Sigmoid colon (tissue), 7 donors: ENCODE data around the gene CEP170. TPM values are rescaled to one million over a fixed set of nuclear protein-coding genes. Genes with fewer than 3 reads are reported as not detected.

ENCODE experiments used
- DNase-seq: peaks from one replicate; pipeline ENCODE4 v3.0.0-alpha.2; 2019
- H3K27ac ChIP-seq, 4 donors: fragments of 200-600 bp; sonication (generic); one replicate each; pipeline ENCODE4 v1.5.1; 2016 to 2019; ENCODE audit warnings: mild to moderate bottlenecking in 1 of 4
- H3K27me3 ChIP-seq, 3 donors: fragments of 200-600 bp; sonication (generic); one replicate each; pipeline ENCODE4 v1.5.1; 2019; ENCODE audit warnings: mild to moderate bottlenecking in 1 of 3
- H3K36me3 ChIP-seq, 4 donors: fragments of 200-600 bp; sonication (generic); one replicate each; pipeline ENCODE4 v1.5.1; 2016 to 2019
- H3K4me1 ChIP-seq, 4 donors: fragments of 200-600 bp; sonication (generic); one replicate each; pipeline ENCODE4 v1.5.1; 2017 to 2019
- H3K4me3 ChIP-seq, 4 donors: fragments of 200-600 bp; sonication (generic); one replicate each; pipeline ENCODE4 v1.5.1; 2017 to 2019; ENCODE audit warnings: mild to moderate bottlenecking in 2 of 4, moderate library complexity in 1 of 4
- H3K9me3 ChIP-seq, 4 donors: fragments of 200-600 bp in 3 of 4; sonication (generic) in 3 of 4; one replicate each; pipeline versions ENCODE4 v1.5.1 to v1.6.1; 2013 to 2019
- CTCF ChIP-seq, 4 experiments: fragments of 450-650 bp in 3 of 4; fragments of 200-600 bp in 1 of 4; IDR thresholded peaks; one replicate each; pipeline ENCODE4 v1.5.1; 2016 to 2019; ENCODE audit warnings: antibody characterized with exemption in 4 of 4, mild to moderate bottlenecking in 3 of 4, moderate library complexity in 2 of 4
- EP300 ChIP-seq, 4 donors: sonication (generic); formaldehyde crosslinking; IDR thresholded peaks; one replicate each; pipeline ENCODE4 v1.6.1; 2017; ENCODE audit warnings: antibody characterized with exemption in 4 of 4
- POLR2A ChIP-seq, 2 donors: fragments of 450-650 bp; IDR thresholded peaks; one replicate each; pipeline ENCODE4 v1.6.1; 2016; ENCODE audit warnings: antibody characterized with exemption in 2 of 2, mild to moderate bottlenecking in 2 of 2, moderate library complexity in 2 of 2
- POLR2AphosphoS5 ChIP-seq, 4 donors: sonication (generic); formaldehyde crosslinking; IDR thresholded peaks; one replicate each; pipeline ENCODE4 v1.6.1; 2017; ENCODE audit warnings: antibody characterized with exemption in 4 of 4
- WGBS, 2 donors: extraction: QIAGEN DNeasy Blood & Tissue Kit; methylation state at CpG; one replicate each; pipeline ENCODE4 v1.1.7; 2013; 5-methylcytosine and 5-hydroxymethylcytosine counted together
- intact Hi-C: fragments of 100-400 bp; cut with DNase I; formaldehyde crosslinking; loops from one replicate; pipeline ENCODE4 v1.15.1; 2023
- polyA plus RNA-seq, 3 donors: library from polyadenylated mRNA; stranded (reverse); fragments of 200-250 nt; gene quantifications; one replicate each; pipeline ENCODE4 v1.2.3, GENCODE V29; 2013
- total RNA-seq, 4 donors: library from RNA; depleted of rRNA; stranded (reverse); fragments of >200 nt; gene quantifications; one replicate each; pipeline ENCODE4 v1.1.0, GENCODE V29; 2016
- donor health status: healthy with polysubstance abuse.
- donor health status: Bipolar disorder and iron deficiency.
- donor health status: healthy.

Gene CEP170
- total and polyA plus RNA-seq, 7 donors, result 4.6 to 46.3 (median 27.6) TPM

- no peaks in the 10 kb centered on the region for H3K36me3 ChIP-seq
- H3K4me1 ChIP-seq, result peaks cover 0 to 53% (median 45%) of the 10 kb centered on the region in 4 donors
- H3K4me3 ChIP-seq, result peak overlapping the region; percentile 52 to 99 (median 94)
- no peak for TF ChIP-seq CTCF (IDR thresholded peaks at IDR 0.05)
- TF ChIP-seq POLR2AphosphoS5 (IDR thresholded peaks at IDR 0.05), result peak in 3 of 4 donors; percentile 43 to 52 (median 46)
- whole genome bisulfite sequencing, 2 donors, result 0 to 1% methylated on average over 50 of the region's 50 CpGs
- intact Hi-C loops, result loop anchor here (10.0 kb wide), 4 partner anchors 590 to 1610 kb away; partner anchors contain the start of genes ADSS2, CHML, COX20 and OPN3
- no peaks in the 10 kb centered on the region for H3K27me3 ChIP-seq
- H3K27ac ChIP-seq, result peak overlapping the region; percentile 92 to 97 (median 96)
- H3K9me3 ChIP-seq, result no peaks in the 10 kb centered on the region
- DNase-seq, result peak; percentile 84
Observed at GRCh38 chr1:243254233-243254926, 701 bp downstream of the CEP170 start.

GRCh38 chr1:243253926-243254232 is 1.2 kb downstream of the CEP170 start:
- 1 to 4% methylated on average over 4 of the region's 4 CpGs for WGBS, 2 donors
- intact Hi-C loops, result loop anchor here (10.0 kb wide), 4 partner anchors 591 to 1609 kb away; partner anchors contain the start of genes ADSS2, CHML, COX20 and OPN3
- H3K4me1 ChIP-seq, result peaks cover 0 to 53% (median 45%) of the 10 kb centered on the region in 4 donors
- no peak for DNase-seq
- TF ChIP-seq POLR2A (IDR thresholded peaks at IDR 0.05), result no peak
- no peak for TF ChIP-seq EP300 (IDR thresholded peaks at IDR 0.05)
- H3K36me3 ChIP-seq, result no peaks in the 10 kb centered on the region
- H3K9me3 ChIP-seq, result no peaks in the 10 kb centered on the region
- peak overlapping the region; percentile 92 to 97 (median 96) for H3K27ac ChIP-seq
- no peaks in the 10 kb centered on the region for H3K27me3 ChIP-seq
- H3K4me3 ChIP-seq, result peak overlapping the region; percentile 52 to 99 (median 94)

GRCh38 chr1:243253211-243253925 is 1.7 kb downstream of the CEP170 start:
- peak overlapping the region; percentile 52 to 99 (median 94) for H3K4me3 ChIP-seq
- no peaks in the 10 kb centered on the region for H3K36me3 ChIP-seq
- H3K27me3 ChIP-seq, result no peaks in the 10 kb centered on the region
- 15 to 30% methylated on average over 8 of the region's 8 CpGs for WGBS, 2 donors
- H3K27ac ChIP-seq, result peak overlapping the region; percentile 92 to 97 (median 96)
- H3K9me3 ChIP-seq, result no peaks in the 10 kb centered on the region
- no peak for DNase-seq
- H3K4me1 ChIP-seq, result peaks cover 0 to 53% (median 45%) of the 10 kb centered on the region in 4 donors
- intact Hi-C loops, result loop anchor here (10.0 kb wide), 4 partner anchors 591 to 1609 kb away; partner anchors contain the start of genes ADSS2, CHML, COX20 and OPN3
- TF ChIP-seq POLR2AphosphoS5 (IDR thresholded peaks at IDR 0.05), result no peak
- no peak for TF ChIP-seq POLR2A (IDR thresholded peaks at IDR 0.05)
- TF ChIP-seq CTCF (IDR thresholded peaks at IDR 0.05), result no peak
- TF ChIP-seq EP300 (IDR thresholded peaks at IDR 0.05), result no peak

- TF ChIP-seq POLR2AphosphoS5 (IDR thresholded peaks at IDR 0.05), result no peak
- TF ChIP-seq EP300 (IDR thresholded peaks at IDR 0.05), result no peak
- TF ChIP-seq POLR2A (IDR thresholded peaks at IDR 0.05), result no peak
- TF ChIP-seq CTCF (IDR thresholded peaks at IDR 0.05), result no peak
- Histone ChIP-seq H3K27me3 (no peaks in the 10 kb centered on the region), H3K9me3 (no peaks in the 10 kb centered on the region), H3K27ac (no peak overlapping the region), H3K4me1 (peaks cover 0 to 49% (median 39%) of the 10 kb centered on the region in 4 donors), H3K36me3 (no peaks in the 10 kb centered on the region), H3K4me3 (no peak overlapping the region)
- 87 to 94% methylated on average over 1 of the region's 1 CpG for WGBS, 2 donors
- no peak for DNase-seq
- intact Hi-C loops, result loop anchor here (10.0 kb wide), 4 partner anchors 593 to 1607 kb away; partner anchors contain the start of genes ADSS2, CHML, COX20 and OPN3
Observed at GRCh38 chr1:243251539-243251938, 3.5 kb downstream of the CEP170 start.

GRCh38 chr1:243250102-243250501 is 5.0 kb downstream of the CEP170 start:
- Histone ChIP-seq H3K4me1 (peaks cover 0 to 49% (median 37%) of the 10 kb centered on the region in 4 donors), H3K4me3 (no peak overlapping the region), H3K27ac (no peak overlapping the region), H3K9me3 (no peaks in the 10 kb centered on the region), H3K27me3 (no peaks in the 10 kb centered on the region), H3K36me3 (no peaks in the 10 kb centered on the region)
- 79 to 83% methylated on average over 3 of the region's 3 CpGs for WGBS, 2 donors
- DNase-seq, result no peak
- TF ChIP-seq EP300 (IDR thresholded peaks at IDR 0.05) (no peak), POLR2A (IDR thresholded peaks at IDR 0.05) (no peak), POLR2AphosphoS5 (IDR thresholded peaks at IDR 0.05) (no peak), CTCF (IDR thresholded peaks at IDR 0.05) (no peak)
- intact Hi-C loops, result loop anchor here (10.0 kb wide), 4 partner anchors 595 to 1605 kb away; partner anchors contain the start of genes ADSS2, CHML, COX20 and OPN3
